ENCODE data around the gene NPIPB2.

DNA sequence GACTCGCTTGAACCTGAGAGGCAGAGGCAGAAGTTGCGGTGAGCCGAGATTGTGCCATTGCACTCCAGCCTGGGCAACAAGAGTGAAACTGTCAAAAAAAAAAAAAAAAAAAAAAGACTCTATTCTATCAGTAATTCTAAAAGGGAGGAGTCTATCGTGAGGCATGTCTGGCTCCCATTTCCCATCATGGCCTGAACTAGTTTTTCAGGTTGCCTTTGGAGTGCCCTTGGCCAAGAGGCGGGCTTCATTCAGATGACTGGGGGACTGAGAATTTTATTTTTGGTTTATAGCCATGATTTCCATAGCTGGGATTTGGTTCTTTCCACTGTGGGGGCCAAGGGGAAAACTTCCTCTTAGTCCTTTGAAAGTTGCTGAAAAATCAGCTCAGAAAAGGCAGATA is 31.2 kb upstream of the NPIPB2 start:
- TF ChIP-seq, protein P1, sequence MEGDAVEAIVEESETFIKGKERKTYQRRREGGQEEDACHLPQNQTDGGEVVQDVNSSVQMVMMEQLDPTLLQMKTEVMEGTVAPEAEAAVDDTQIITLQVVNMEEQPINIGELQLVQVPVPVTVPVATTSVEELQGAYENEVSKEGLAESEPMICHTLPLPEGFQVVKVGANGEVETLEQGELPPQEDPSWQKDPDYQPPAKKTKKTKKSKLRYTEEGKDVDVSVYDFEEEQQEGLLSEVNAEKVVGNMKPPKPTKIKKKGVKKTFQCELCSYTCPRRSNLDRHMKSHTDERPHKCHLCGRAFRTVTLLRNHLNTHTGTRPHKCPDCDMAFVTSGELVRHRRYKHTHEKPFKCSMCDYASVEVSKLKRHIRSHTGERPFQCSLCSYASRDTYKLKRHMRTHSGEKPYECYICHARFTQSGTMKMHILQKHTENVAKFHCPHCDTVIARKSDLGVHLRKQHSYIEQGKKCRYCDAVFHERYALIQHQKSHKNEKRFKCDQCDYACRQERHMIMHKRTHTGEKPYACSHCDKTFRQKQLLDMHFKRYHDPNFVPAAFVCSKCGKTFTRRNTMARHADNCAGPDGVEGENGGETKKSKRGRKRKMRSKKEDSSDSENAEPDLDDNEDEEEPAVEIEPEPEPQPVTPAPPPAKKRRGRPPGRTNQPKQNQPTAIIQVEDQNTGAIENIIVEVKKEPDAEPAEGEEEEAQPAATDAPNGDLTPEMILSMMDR (IDR thresholded peaks at IDR 0.05), result no peak
- TF ChIP-seq POLR2A (IDR thresholded peaks at IDR 0.05), result no peak

Data from heart left ventricle (tissue), 13 donors.